ENCODE measurements around the gene DHCR7. TPM values are rescaled to one million over a fixed set of nuclear protein-coding genes. Genes with fewer than 3 reads are reported as not detected.

DHCR7 gene
- 10 to 100 TPM; 57.9 to 58.8 TPM for total RNA-seq

GRCh38 chr11:71448257-71449171 lies at the start of gene DHCR7:
TSS of gene DHCR7 (minus strand) at chr11:71448393. CDS start at chr11:71444952, 3,441 bp downstream.
- no peaks in the 10 kb centered on the region for H3K27me3 Mint-ChIP-seq (ENCODE audit: low read depth)
- H3K4me1 Mint-ChIP-seq (ENCODE audit: low read depth): peaks cover 46% of the 10 kb centered on the region
- POLR2A ChIA-PET: no interaction called here
- H3K9me3 Mint-ChIP-seq (ENCODE audit: insufficient read depth): peaks cover 10% of the 10 kb centered on the region
- H3K27ac Mint-ChIP-seq: peak within 1 kb of the TSS; percentile 66
- CTCF ChIA-PET: interaction anchor here (1.2 kb wide), 1 partner anchor 23 kb away, joined by 3 read pairs; no protein-coding TSS in a partner anchor
- peaks cover 42% of the 10 kb centered on the region for H3K36me3 Mint-ChIP-seq (ENCODE audit: low read depth)
- peak within 1 kb of the TSS; percentile 90 for H3K4me3 Mint-ChIP-seq
- peak; percentile 89 for ATAC-seq
- peak; percentile 96 for DNase-seq

GRCh38 chr11:71496421-71496820 lies 48.2 kb upstream of the DHCR7 start:
- Mint-ChIP-seq H3K36me3 (ENCODE audit: low read depth) (peaks cover 68% of the 10 kb centered on the region), H3K4me3 (no peak overlapping the region)
- ATAC-seq: no peak

GRCh38 chr11:71495286-71496230 lies 47.4 kb upstream of the DHCR7 start:
- Mint-ChIP-seq H3K27me3 (ENCODE audit: low read depth) (no peaks in the 10 kb centered on the region), H3K4me3 (no peak overlapping the region), H3K4me1 (ENCODE audit: low read depth) (peaks cover 6% of the 10 kb centered on the region), H3K27ac (no peak overlapping the region), H3K9me3 (ENCODE audit: insufficient read depth) (no peaks in the 10 kb centered on the region), H3K36me3 (ENCODE audit: low read depth) (peaks cover 67% of the 10 kb centered on the region)
- ChIA-PET POLR2A (no interaction called here), CTCF (no interaction called here)
- DNase-seq: no peak
- ATAC-seq: no peak

More at GRCh38 chr11:71496421-71496820, 48.2 kb upstream of the DHCR7 start:
- CTCF ChIA-PET: no interaction called here
- H3K4me1 Mint-ChIP-seq (ENCODE audit: low read depth): peaks cover 6% of the 10 kb centered on the region
- POLR2A ChIA-PET: no interaction called here
- no peaks in the 10 kb centered on the region for H3K27me3 Mint-ChIP-seq (ENCODE audit: low read depth)
- H3K27ac Mint-ChIP-seq: no peak overlapping the region
- no peaks in the 10 kb centered on the region for H3K9me3 Mint-ChIP-seq (ENCODE audit: insufficient read depth)
- no peak for DNase-seq

- no peak for DNase-seq
- Mint-ChIP-seq H3K9me3 (ENCODE audit: insufficient read depth) (no peaks in the 10 kb centered on the region), H3K36me3 (ENCODE audit: low read depth) (peaks cover 55% of the 10 kb centered on the region), H3K27me3 (ENCODE audit: low read depth) (no peaks in the 10 kb centered on the region), H3K27ac (no peak overlapping the region), H3K4me1 (ENCODE audit: low read depth) (peaks cover 5% of the 10 kb centered on the region), H3K4me3 (no peak overlapping the region)
- ChIA-PET CTCF (no interaction called here), POLR2A (no interaction called here)
- ATAC-seq: no peak
Observed at GRCh38 chr11:71491940-71492339, 43.7 kb upstream of the DHCR7 start.

- no peak for ATAC-seq
- Mint-ChIP-seq H3K36me3 (ENCODE audit: low read depth) (peaks cover 53% of the 10 kb centered on the region), H3K27me3 (ENCODE audit: low read depth) (no peaks in the 10 kb centered on the region), H3K27ac (no peak overlapping the region), H3K4me1 (ENCODE audit: low read depth) (peaks cover 5% of the 10 kb centered on the region), H3K9me3 (ENCODE audit: insufficient read depth) (no peaks in the 10 kb centered on the region), H3K4me3 (no peak overlapping the region)
- ChIA-PET POLR2A (no interaction called here), CTCF (no interaction called here)
- DNase-seq: no peak
Observed at GRCh38 chr11:71491531-71491930, 43.3 kb upstream of the DHCR7 start.

GRCh38 chr11:71490731-71491390 lies 42.7 kb upstream of the DHCR7 start:
- Mint-ChIP-seq H3K4me3 (no peak overlapping the region), H3K27ac (no peak overlapping the region), H3K9me3 (ENCODE audit: insufficient read depth) (no peaks in the 10 kb centered on the region), H3K27me3 (ENCODE audit: low read depth) (no peaks in the 10 kb centered on the region), H3K4me1 (ENCODE audit: low read depth) (peaks cover 5% of the 10 kb centered on the region), H3K36me3 (ENCODE audit: low read depth) (peaks cover 57% of the 10 kb centered on the region)
- DNase-seq (no peak), ATAC-seq (no peak)
- ChIA-PET POLR2A (no interaction called here), CTCF (no interaction called here)

- H3K36me3 Mint-ChIP-seq (ENCODE audit: low read depth): peaks cover 57% of the 10 kb centered on the region
- H3K27me3 Mint-ChIP-seq (ENCODE audit: low read depth): no peaks in the 10 kb centered on the region
- H3K9me3 Mint-ChIP-seq (ENCODE audit: insufficient read depth): no peaks in the 10 kb centered on the region
- no peak overlapping the region for H3K27ac Mint-ChIP-seq
- ChIA-PET CTCF (no interaction called here), POLR2A (no interaction called here)
- ATAC-seq (no peak), DNase-seq (no peak)
- peaks cover 5% of the 10 kb centered on the region for H3K4me1 Mint-ChIP-seq (ENCODE audit: low read depth)
- no peak overlapping the region for H3K4me3 Mint-ChIP-seq
Observed at GRCh38 chr11:71490044-71490730, 42.0 kb upstream of the DHCR7 start.

GRCh38 chr11:71489311-71490043 lies 41.3 kb upstream of the DHCR7 start:
- no peak overlapping the region for H3K4me3 Mint-ChIP-seq
- no peaks in the 10 kb centered on the region for H3K9me3 Mint-ChIP-seq (ENCODE audit: insufficient read depth)
- DNase-seq (no peak), ATAC-seq (no peak)
- ChIA-PET CTCF (no interaction called here), POLR2A (interaction anchor here (0.6 kb wide), 1 partner anchor 899 kb away, joined by 6 read pairs; no protein-coding TSS in a partner anchor)
- H3K27ac Mint-ChIP-seq: peak overlapping the region; percentile 58
- peaks cover 59% of the 10 kb centered on the region for H3K36me3 Mint-ChIP-seq (ENCODE audit: low read depth)
- no peaks in the 10 kb centered on the region for H3K27me3 Mint-ChIP-seq (ENCODE audit: low read depth)
- peaks cover 5% of the 10 kb centered on the region for H3K4me1 Mint-ChIP-seq (ENCODE audit: low read depth)

- Mint-ChIP-seq H3K4me3 (no peak overlapping the region), H3K9me3 (ENCODE audit: insufficient read depth) (no peaks in the 10 kb centered on the region), H3K27ac (no peak overlapping the region), H3K36me3 (ENCODE audit: low read depth) (peaks cover 61% of the 10 kb centered on the region), H3K4me1 (ENCODE audit: low read depth) (peaks cover 5% of the 10 kb centered on the region), H3K27me3 (ENCODE audit: low read depth) (no peaks in the 10 kb centered on the region)
- POLR2A ChIA-PET: interaction anchor here (0.6 kb wide), 1 partner anchor 898 kb away, joined by 6 read pairs; no protein-coding TSS in a partner anchor
- CTCF ChIA-PET: no interaction called here
- ATAC-seq (no peak), DNase-seq (no peak)
Observed at GRCh38 chr11:71488681-71489270, 40.6 kb upstream of the DHCR7 start.

- no peak overlapping the region for H3K27ac Mint-ChIP-seq
- DNase-seq: no peak
- H3K9me3 Mint-ChIP-seq (ENCODE audit: insufficient read depth): no peaks in the 10 kb centered on the region
- ChIA-PET POLR2A (no interaction called here), CTCF (no interaction called here)
- H3K36me3 Mint-ChIP-seq (ENCODE audit: low read depth): peaks cover 67% of the 10 kb centered on the region
- peaks cover 5% of the 10 kb centered on the region for H3K4me1 Mint-ChIP-seq (ENCODE audit: low read depth)
- ATAC-seq: no peak
- H3K4me3 Mint-ChIP-seq: no peak overlapping the region
- no peaks in the 10 kb centered on the region for H3K27me3 Mint-ChIP-seq (ENCODE audit: low read depth)
Observed at GRCh38 chr11:71486320-71486719, 38.1 kb upstream of the DHCR7 start.

All from activated CD8-positive, alpha-beta T cell treated with anti-CD3 and anti-CD28 coated beads, Interleukin-2, amount 10 ng/mL, durations not matched to agents 7 days and 5 days (primary cell).